Measurements from ENCODE around the gene ZNF423.

GRCh38 chr16:49778202-49778930, 77.5 kb downstream of the ZNF423 start:
- TF ChIP-seq CTCF (IDR thresholded peaks at IDR 0.05) (no peak), POLR2A (IDR thresholded peaks at IDR 0.05) (no peak)

Measured in right lobe of liver (tissue), 4 donors.